Gastroesophageal sphincter (tissue), 4 donors: ENCODE results near the gene ARRDC5. TPM values are rescaled to one million over a fixed set of nuclear protein-coding genes. Genes with fewer than 3 reads are reported as not detected.

ENCODE experiments used
- ATAC-seq: fragments of 150-250 bp; one replicate; pipeline ENCODE4 v1.9.1; 2016; ENCODE audit warnings: mild to moderate bottlenecking, moderate library complexity
- H3K27ac ChIP-seq, 4 donors: fragments of 200-600 bp; sonication (generic) in 3 of 4; 1 replicate in 3 of 4; 2 replicates in 1 of 4; pipeline ENCODE4 v1.5.1; 2016 to 2019
- H3K27me3 ChIP-seq: fragments of 200-600 bp; sonication (generic); one replicate; pipeline ENCODE4 v1.5.1; 2019
- H3K36me3 ChIP-seq, 2 donors: fragments of 200-600 bp; sonication (generic); one replicate each; pipeline ENCODE4 v1.5.1; 2019; ENCODE audit warnings: control low read depth in 1 of 2
- H3K4me1 ChIP-seq, 3 donors: fragments of 200-600 bp; sonication (generic); 1 replicate in 2 of 3; 2 replicates in 1 of 3; pipeline ENCODE4 v1.5.1; 2016 to 2019; ENCODE audit warnings: control low read depth in 2 of 3
- H3K4me3 ChIP-seq, 2 donors: fragments of 200-600 bp; sonication (generic); one replicate each; pipeline ENCODE4 v1.5.1; 2019; ENCODE audit warnings: mild to moderate bottlenecking in 1 of 2, moderate library complexity in 1 of 2
- H3K9me3 ChIP-seq, 3 donors: fragments of 200-600 bp; sonication (generic); one replicate each; pipeline ENCODE4 v1.5.1; 2017 to 2019; ENCODE audit warnings: control low read depth in 2 of 3
- CTCF ChIP-seq, 4 experiments: fragments of 200-600 bp in 2 of 4; fragments of 450-650 bp in 2 of 4; sonication (generic) in 1 of 4; IDR thresholded peaks; one replicate each; pipeline ENCODE4 v1.5.1; 2017 to 2019; ENCODE audit warnings: antibody characterized with exemption in 4 of 4, mild to moderate bottlenecking in 2 of 4, moderate library complexity in 2 of 4
- EP300 ChIP-seq: sonication (generic); formaldehyde crosslinking; IDR thresholded peaks from one replicate; pipeline ENCODE4 v1.6.1; 2017; ENCODE audit warnings: antibody characterized with exemption, mild to moderate bottlenecking
- POLR2A ChIP-seq, 2 donors: fragments of 450-650 bp; IDR thresholded peaks; one replicate each; pipeline ENCODE4 v1.6.1; 2017; ENCODE audit warnings: antibody characterized with exemption in 2 of 2, mild to moderate bottlenecking in 2 of 2, moderate library complexity in 1 of 2
- POLR2AphosphoS5 ChIP-seq: sonication (generic); formaldehyde crosslinking; IDR thresholded peaks from one replicate; pipeline ENCODE4 v1.6.1; 2017; ENCODE audit warnings: antibody characterized with exemption
- WGBS, 2 donors: methylation state at CpG; one replicate each; pipeline ENCODE4 v1.1.5; 2018; ENCODE audit warnings: low coverage in 1 of 2; 5-methylcytosine and 5-hydroxymethylcytosine counted together
- total RNA-seq, 4 donors: library from RNA; depleted of rRNA; stranded (reverse); fragments of >200 nt; gene quantifications; one replicate each; pipeline ENCODE4 v1.1.0, GENCODE V29; 2016

Gene ARRDC5
- total RNA-seq, 4 donors from 2014 or later = 1.1 TPM; not detected in 3

- TF ChIP-seq EP300 (no peak), POLR2A (IDR thresholded peaks at IDR 0.05) (no peak), POLR2AphosphoS5 (no peak), CTCF (IDR thresholded peaks at IDR 0.05) (no peak)
- no peak overlapping the region for H3K27ac ChIP-seq
- no peaks in the 10 kb centered on the region for H3K9me3 ChIP-seq
- no peak overlapping the region for H3K4me3 ChIP-seq
- no peaks in the 10 kb centered on the region for H3K27me3 ChIP-seq
- no peak for ATAC-seq
- H3K4me1 ChIP-seq = no peaks in the 10 kb centered on the region
- 83% methylated on average over 1 to 5 of the region's 7 CpGs for WGBS, 2 donors
- no peaks in the 10 kb centered on the region for H3K36me3 ChIP-seq
Measured at GRCh38 chr19:4937060-4937459, 34.4 kb upstream of the ARRDC5 start.

- WGBS, 2 donors = 94 to 96% methylated on average over 3 of the region's 8 CpGs
- TF ChIP-seq EP300 = no peak
- TF ChIP-seq CTCF (IDR thresholded peaks at IDR 0.05) = no peak
- TF ChIP-seq POLR2A (IDR thresholded peaks at IDR 0.05) = no peak
- TF ChIP-seq POLR2AphosphoS5 = no peak
- H3K27me3 ChIP-seq = no peaks in the 10 kb centered on the region
- no peaks in the 10 kb centered on the region for H3K4me1 ChIP-seq
- no peak overlapping the region for H3K4me3 ChIP-seq
- H3K9me3 ChIP-seq = no peaks in the 10 kb centered on the region
- H3K36me3 ChIP-seq = no peaks in the 10 kb centered on the region
- ATAC-seq = no peak
- no peak overlapping the region for H3K27ac ChIP-seq
Measured at GRCh38 chr19:4935444-4935843, 32.7 kb upstream of the ARRDC5 start.

- H3K4me3 ChIP-seq = no peak overlapping the region
- no peaks in the 10 kb centered on the region for H3K9me3 ChIP-seq
- H3K27me3 ChIP-seq = no peaks in the 10 kb centered on the region
- TF ChIP-seq POLR2AphosphoS5 = no peak
- TF ChIP-seq CTCF (IDR thresholded peaks at IDR 0.05) = no peak
- no peak for TF ChIP-seq EP300
- no peak for TF ChIP-seq POLR2A (IDR thresholded peaks at IDR 0.05)
- no peak overlapping the region for H3K27ac ChIP-seq
- H3K4me1 ChIP-seq = no peaks in the 10 kb centered on the region
- WGBS, 2 donors = 79 to 100% methylated on average over 3 of the region's 7 CpGs
- ATAC-seq = no peak
- H3K36me3 ChIP-seq = no peaks in the 10 kb centered on the region
Measured at GRCh38 chr19:4933528-4933927, 30.8 kb upstream of the ARRDC5 start.

- H3K27me3 ChIP-seq = no peaks in the 10 kb centered on the region
- no peaks in the 10 kb centered on the region for H3K36me3 ChIP-seq
- ATAC-seq = no peak
- H3K27ac ChIP-seq = no peak overlapping the region
- WGBS, 2 donors = 87 to 95% methylated on average over 6 to 11 of the region's 32 CpGs
- H3K4me3 ChIP-seq = no peak overlapping the region
- TF ChIP-seq EP300 = no peak
- no peak for TF ChIP-seq POLR2A (IDR thresholded peaks at IDR 0.05)
- TF ChIP-seq CTCF (IDR thresholded peaks at IDR 0.05) = no peak
- no peak for TF ChIP-seq POLR2AphosphoS5
- H3K9me3 ChIP-seq = no peaks in the 10 kb centered on the region
- no peaks in the 10 kb centered on the region for H3K4me1 ChIP-seq
Measured at GRCh38 chr19:4932711-4933110, 30.0 kb upstream of the ARRDC5 start.

GRCh38 chr19:4930664-4931063 is 28.0 kb upstream of the ARRDC5 start:
- 89 to 96% methylated on average over 5 of the region's 28 CpGs for WGBS, 2 donors
- H3K36me3 ChIP-seq = no peaks in the 10 kb centered on the region
- H3K27me3 ChIP-seq = no peaks in the 10 kb centered on the region
- no peaks in the 10 kb centered on the region for H3K4me1 ChIP-seq
- no peak for TF ChIP-seq POLR2AphosphoS5
- no peak overlapping the region for H3K4me3 ChIP-seq
- no peak for ATAC-seq
- H3K27ac ChIP-seq = no peak overlapping the region
- no peaks in the 10 kb centered on the region for H3K9me3 ChIP-seq

GRCh38 chr19:4929186-4929585 is 26.5 kb upstream of the ARRDC5 start:
- no CpG with 5 or more reads among the region's 22 CpGs for WGBS, 2 donors
- Histone ChIP-seq H3K36me3 (no peaks in the 10 kb centered on the region), H3K4me3 (no peak overlapping the region), H3K27me3 (no peaks in the 10 kb centered on the region), H3K27ac (no peak overlapping the region), H3K4me1 (no peaks in the 10 kb centered on the region), H3K9me3 (no peaks in the 10 kb centered on the region)
- TF ChIP-seq POLR2A (IDR thresholded peaks at IDR 0.05) (no peak), POLR2AphosphoS5 (no peak), EP300 (no peak), CTCF (IDR thresholded peaks at IDR 0.05) (no peak)
- ATAC-seq = no peak
